ELF-1 (cell line): ENCODE results near the gene ZNF154.
"Not testable (repeated sequence)": the region's sequence is repeated elsewhere in the genome, so short reads cannot be mapped to it uniquely, and the experiment has no call there.

Experiments
- DNase-seq: peaks from one replicate; pipeline ENCODE4 v3.0.0-alpha.2; 2016; ENCODE audit warnings: low read depth, low spot score

Gene ZNF154

DNA sequence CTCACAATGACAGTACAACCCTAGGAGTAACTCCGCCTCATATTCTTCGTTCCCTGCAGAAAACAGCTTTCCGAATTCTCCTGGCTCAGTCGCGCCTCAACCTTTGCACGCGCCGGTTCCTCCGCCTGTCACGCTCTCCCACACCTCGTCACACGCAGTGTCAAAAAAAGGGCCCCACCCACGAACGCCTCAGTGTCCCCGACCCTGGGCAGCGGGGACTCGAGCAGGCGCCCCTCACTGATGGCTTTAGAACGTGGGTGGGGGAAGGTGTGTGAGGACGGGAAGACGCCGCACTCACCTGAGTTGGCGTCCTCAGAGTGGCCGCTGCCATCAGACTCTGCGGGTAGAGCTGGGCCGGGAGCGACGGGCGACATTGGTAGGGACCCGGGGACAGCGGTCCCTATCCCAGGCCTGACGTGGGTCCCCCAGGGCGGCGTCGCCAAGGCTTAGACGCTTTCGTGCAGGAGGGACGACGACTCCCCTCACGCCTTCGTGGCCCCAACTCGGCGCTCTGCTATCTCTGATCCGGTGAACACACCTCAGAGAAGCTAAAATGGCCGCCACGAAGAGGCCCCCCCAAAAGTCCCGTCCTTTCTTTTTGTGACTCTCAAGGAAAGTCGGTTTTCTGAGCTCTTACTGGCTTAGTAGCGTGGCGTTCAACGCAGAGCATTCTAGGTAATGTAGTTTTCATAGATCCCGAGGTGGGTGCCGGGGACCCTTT is at the start of gene ZNF154:
Gene ZNF154 (minus strand): TSS at position 564 of the 721 bp plus-strand sequence. CDS start 233 bp downstream, at position 331.
- peak; percentile 89 for DNase-seq

DNA sequence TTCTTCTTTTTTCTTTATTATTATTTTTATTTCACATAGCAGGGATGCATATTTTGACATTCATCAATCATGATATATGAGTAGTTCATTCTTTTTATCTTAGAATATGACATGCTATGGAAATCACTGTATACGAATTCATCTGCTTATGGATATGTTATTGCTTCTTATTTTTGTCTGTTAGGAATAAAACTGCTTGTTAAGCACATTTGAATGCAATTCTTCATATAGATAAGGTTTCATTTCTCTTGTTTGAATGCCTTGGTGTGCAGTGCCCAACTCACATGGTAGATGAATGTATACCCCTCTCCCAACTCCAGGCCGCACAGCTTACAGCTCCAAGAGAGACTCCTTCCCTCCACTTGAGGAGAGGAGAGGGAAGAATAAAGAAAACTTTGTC is 48.9 kb upstream of the ZNF154 start:
- DNase-seq = no peak

DNA sequence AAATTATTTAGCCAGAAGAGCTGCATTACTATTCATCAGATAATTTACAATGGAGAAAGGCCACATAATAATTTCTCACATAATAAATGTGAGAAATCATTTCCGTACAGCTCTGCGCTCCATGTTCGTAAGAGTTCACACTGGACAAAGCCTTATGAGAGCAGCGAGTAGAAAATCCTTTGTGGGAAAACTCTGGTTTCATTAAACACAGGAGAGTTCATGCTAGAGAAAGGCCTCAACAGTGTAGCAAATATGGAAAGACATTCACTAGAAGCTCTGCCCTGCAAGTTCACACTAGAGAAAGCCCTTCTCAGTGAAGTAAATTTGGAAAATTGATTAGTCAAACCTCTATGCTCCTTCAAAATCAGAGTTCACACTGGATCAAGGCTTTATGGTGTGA is 46.0 kb upstream of the ZNF154 start:
- DNase-seq = no peak

DNA sequence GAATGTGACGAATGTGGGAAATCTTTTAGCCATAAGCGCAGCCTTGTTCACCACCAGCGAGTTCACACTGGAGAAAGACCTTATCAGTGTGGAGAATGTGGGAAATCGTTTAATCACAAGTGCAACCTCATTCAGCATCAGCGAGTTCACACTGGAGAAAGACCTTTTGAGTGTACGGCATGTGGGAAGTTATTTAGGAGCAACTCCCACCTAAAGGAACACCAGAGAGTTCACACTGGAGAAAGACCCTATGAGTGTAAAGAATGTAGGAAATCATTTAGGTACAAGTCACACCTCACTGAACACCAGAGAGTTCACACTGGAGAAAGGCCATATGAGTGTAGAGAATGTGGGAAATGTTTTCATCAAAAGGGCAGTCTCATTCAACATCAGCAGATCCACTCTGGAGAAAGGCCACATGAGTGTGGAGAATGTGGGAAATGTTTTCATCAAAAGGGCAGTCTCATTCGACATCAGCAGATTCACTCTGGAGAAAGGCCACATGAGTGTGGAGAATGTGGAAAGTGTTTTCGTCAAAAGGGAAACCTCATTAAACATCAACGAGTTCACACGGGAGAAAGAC is 45.2 kb upstream of the ZNF154 start:
- no peak for DNase-seq

DNA sequence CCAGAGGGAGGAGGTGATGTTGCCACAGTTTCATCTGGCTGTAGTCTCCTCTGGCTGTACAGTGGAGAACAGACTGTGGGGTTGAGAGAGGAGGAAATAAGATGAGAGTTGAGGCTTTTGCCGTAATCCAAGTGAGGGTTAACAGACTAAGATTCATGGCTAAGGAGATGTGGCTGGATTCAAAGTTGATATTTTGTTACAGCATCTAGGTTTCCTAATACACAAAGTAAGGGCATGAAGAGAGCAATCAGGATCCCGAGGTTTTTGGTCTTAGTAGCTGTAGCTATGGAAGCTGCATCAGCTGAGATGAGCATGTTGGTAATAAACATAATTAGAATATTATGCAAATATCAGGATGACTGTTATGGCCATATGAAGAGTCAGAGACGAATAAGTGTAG is 39.0 kb upstream of the ZNF154 start:
- no peak for DNase-seq

DNA sequence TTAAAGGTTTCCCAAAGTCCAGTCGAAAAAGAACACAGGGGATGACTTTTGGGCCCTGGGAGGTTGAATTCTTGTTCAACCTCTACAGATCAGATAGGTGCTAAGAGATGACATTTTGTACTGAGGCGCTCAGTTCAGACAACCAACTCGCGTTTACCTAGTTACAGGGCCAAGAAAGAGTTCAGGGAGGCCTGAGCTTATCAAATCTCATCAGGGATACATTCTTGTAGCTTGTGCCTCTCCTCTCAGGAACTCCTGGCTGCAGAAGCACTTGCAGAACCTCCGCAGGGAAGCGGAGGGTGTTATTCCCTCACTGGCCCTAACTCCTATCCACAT is 38.4 kb upstream of the ZNF154 start:
- no peak for DNase-seq

DNA sequence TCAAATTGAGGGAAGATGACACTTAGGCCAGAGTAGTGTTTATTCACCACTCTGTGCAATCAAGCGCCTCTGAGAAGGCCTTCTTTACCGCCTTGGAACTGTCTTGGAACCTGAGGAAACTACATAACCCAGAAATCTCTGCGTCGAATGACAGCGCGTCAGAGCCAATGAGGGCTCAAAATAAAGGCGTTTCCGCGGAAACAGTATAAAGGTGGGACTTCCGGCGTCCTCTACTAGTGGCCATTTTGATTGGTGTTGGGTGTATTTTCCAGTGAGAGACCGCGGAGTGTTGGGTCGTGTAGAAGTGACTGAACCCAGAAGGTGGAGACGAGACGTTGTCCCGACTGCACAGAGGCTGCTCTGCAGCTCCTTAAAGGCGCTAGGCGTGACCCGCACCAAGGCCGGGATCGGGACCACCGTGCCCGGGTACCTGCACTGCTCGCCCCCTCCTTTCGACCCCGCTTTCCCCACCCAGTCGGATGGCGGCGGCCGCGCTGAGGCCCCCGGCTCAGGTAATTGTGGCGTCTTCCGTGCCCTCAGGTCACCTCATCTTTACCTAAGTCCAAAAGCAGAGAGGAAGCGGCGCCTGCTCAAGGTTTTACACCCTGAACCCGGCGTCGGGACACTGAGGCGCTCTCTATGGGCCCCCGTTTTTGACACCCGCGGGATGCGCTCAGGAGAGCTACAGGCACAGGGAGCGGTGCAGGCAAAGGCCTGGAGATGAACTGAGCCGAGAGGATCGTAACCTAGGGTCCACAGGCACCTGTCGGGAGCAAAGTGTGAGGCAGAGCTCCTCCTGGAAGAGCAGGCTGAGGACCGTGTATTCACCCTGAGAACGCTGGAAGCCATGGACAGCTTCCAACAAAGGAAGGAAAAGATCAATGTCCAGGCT is 37.8 kb upstream of the ZNF154 start, which contains the start of gene ZNF776:
Gene ZNF776 (plus strand): TSS at position 236 of the 892 bp plus-strand sequence. CDS start 244 bp downstream, at position 480.
- DNase-seq = peak; percentile 91

DNA sequence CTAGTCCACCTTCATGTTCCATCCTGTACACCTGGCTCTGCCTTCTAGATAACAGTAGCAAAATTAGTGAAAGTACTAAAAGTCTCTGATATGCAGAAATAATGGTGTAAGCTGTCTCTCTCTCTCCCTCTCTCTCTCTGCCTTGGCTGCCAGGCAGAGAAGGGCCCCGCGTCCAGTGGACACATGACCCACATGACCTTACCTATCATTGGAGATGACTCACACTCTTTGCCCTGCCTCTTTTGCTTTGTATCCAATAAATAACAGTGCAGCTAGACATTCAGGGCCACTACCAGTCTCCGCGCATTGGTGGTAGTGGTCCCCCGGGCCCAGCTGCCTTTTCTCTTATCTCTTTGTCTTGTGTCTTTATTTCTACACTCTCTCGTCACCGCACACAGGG is 29.8 kb upstream of the ZNF154 start:
- not testable (repeated sequence) for DNase-seq

DNA sequence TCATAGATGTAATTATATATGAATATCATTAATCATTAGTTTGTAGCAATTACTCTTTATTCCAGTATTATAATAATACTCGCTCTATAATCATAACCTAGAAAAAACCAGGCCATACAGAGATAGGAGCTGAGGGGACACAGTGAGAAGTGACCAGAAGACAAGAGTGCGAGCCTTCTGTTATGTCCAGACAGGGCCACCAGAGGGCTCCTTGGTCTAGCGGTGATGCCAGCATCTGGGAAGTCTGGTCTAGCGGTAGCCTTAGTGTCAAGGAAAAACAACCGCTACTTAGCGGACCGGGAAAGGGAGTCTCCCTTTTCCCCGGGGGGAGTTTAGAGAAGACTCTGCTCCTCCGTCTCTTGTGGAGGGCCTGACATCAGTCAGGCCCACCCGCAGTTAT is 29.3 kb upstream of the ZNF154 start:
- peak; percentile 73 for DNase-seq

DNA sequence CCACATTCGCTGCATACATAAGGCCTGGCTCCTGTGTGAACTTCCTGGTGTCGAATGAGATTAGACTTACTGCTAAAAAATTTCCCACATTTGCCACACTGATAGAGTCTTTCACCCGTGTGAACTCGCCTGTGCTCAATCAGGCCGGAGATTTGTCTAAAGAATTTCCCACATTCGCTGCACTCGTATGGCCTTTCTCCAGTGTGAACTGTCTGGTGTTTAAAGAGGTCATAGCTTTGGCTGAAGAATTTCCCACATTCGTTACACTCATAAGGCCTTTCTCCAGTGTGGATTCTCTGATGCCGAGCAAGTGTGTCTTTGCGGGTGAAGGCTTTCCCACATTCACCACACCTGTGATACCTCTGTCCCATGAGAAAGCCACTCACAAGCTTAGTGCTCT is 11.9 kb upstream of the ZNF154 start:
- no peak for DNase-seq

DNA sequence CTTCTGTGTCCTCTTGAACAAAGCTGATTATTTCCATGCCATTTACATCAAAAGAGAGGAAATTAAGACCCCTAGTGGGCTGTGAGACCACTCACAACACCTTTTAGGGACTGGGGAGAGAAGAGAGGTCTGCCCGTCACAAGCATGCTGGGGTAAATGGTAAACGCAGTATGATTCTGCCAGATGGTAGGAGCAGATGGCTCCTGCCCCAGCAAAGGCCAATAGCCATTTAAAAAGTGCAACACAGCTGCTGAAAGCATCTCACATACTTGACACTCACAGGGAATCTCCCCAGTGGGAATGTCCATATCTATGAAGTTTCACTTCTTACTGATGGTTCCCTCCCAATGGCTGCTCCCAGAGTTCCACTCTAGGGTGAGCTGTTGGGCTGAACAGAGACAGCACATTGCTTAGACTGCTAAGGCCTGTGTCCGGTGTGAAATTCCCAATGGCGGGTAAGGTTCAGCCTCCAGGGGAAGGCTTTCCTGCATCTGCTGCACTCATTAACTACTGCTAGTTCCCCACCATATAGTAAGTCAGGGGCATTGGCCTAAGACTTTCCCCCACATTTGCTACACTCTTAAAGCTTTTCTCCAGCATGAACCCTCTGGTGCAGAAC is 11.0 kb upstream of the ZNF154 start:
- DNase-seq = no peak

DNA sequence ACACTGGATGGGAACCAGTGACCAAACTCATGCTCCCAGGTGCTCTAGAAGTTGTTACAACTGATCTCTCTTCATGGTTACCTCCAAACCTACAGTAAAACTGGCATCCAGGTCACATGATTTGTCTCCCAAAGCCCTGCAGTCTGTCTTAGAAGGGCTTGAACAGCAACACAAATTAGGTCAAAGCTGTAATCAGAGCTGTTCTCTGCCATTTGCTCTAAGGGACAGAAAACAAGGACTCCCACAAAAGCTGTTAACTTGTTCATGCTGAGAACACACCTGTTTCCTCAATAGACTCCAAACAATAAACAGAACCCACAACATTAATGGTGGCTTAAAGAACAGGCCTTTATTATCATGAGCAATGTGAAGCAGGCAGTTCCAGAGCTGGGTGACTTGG is 10.4 kb upstream of the ZNF154 start:
- no peak for DNase-seq

DNA sequence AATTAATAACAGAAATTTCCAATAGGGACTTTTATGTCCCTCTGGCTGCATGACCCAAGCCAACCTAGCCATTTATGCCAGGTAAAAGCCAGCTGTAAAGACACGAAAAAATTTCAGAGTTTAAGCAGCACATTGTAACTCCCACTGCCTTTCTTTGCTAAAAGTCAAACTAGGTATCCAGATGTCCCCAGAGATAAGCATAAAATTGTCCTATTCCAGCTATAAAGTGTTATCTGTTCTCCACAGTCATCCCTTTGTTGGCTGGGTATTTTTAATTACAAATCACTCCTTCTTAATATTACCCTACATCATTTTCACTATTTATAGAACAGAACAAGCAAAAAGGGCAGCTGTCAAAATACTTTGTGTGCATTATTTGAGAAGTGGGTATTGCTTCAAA is 3.2 kb upstream of the ZNF154 start:
- no peak for DNase-seq

DNA sequence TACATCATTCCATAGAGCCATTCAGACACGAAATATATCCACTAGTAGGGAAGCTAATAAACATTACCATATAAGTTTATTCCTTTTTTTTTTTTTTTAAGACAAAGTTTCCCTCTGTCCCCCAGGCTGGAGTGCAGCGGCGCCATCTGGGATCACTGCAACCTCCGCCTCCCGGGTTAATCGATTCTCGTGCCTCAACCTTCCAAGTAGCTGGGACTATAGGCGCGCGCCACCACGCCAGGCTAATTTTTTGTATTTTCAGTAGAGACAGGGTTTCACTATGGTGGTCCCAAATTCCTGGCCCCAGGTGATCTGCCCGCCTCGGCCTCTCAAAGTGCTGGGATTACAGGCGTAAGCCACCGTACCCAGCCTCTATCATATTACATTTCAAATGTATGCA is 612 bp upstream of the ZNF154 start:
- DNase-seq = no peak

DNA sequence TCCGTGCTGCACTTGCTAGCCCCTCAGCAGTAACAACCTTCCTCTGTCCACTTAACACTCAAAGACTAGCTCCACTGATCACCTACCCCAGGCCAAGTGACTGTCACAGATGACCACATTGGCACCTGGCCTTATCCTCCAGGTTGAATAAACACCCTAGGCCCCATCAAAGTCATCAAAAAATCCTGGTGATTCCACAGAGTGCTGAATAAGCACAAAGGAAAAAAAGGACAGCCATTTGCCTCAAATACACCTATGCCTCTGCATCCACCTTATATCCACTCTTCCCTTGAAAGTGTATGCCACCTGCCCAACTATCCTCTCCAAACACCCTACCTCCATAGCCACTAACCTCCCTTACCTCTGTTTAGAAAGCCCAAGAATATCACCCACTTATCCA is 2.7 kb downstream of the ZNF154 start:
- no peak for DNase-seq

DNA sequence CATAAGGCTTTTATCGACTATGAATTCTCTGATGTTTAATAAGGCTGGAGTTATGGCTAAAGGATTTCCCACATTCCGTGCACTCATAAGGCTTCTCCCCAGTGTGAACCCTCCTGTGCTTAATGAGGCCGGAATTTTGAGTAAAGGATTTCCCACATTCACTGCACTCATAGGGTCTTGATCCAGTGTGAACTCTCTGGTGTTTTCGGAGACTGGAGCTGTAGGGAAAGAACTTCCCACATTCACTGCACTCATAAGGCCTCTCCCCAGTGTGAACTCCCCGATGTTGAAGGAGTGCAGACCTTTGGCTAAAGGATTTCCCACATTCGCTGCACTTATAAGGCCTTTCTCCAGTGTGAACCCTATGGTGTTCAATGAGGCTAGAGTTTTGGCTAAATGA is 7.4 kb downstream of the ZNF154 start:
- no peak for DNase-seq

DNA sequence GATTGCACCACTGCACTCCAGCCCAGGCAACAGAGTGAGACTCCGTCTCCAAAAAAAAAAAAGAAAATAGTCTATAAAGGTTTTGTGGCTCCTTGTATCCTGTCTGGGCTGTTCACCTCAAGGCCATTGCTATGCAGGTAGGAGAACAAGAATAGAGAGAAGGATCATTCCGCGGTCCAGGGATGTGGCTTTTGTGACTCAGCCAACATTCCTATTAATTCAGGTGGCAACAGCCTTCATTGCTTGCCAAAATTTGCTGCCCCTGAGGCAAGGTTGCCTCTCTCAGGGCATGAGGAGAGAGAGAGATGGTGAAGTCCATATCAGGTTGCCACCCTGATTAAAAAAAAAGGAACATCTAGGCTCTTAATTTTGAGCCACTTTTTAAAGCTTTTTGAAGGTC is 19.3 kb downstream of the ZNF154 start:
- no peak for DNase-seq

DNA sequence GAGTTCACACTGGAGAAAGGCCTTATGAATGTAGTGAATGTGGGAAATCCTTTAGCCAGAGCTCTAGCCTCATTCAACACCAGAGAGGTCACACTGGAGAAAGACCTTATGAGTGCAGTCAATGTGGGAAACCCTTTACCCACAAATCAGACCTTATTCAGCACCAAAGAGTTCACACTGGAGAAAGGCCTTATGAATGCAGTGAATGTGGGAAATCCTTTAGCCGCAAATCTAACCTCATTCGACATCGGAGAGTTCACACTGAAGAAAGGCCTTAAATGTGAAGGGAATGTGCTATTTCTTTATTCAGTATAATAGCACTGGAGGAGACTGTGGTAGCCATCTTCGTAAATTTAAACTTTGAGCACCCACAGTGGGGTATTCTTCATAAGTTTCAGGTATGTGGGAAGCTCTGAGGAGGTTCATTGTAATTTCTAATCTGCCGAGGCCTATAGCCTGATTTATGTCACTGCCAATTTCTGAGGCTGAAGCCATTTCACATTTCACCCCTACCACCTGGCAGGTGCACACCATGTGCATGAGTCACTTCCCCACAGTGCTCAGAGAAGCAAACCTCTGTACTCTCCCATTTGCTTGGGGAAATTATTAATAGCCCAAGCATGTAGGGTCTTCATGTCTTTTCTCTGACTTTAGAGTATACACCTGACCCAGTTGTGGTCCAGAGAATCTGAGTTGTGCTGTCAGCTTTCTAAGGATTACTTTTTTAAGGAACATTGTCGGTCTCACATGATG is 20.8 kb downstream of the ZNF154 start:
- DNase-seq = no peak

DNA sequence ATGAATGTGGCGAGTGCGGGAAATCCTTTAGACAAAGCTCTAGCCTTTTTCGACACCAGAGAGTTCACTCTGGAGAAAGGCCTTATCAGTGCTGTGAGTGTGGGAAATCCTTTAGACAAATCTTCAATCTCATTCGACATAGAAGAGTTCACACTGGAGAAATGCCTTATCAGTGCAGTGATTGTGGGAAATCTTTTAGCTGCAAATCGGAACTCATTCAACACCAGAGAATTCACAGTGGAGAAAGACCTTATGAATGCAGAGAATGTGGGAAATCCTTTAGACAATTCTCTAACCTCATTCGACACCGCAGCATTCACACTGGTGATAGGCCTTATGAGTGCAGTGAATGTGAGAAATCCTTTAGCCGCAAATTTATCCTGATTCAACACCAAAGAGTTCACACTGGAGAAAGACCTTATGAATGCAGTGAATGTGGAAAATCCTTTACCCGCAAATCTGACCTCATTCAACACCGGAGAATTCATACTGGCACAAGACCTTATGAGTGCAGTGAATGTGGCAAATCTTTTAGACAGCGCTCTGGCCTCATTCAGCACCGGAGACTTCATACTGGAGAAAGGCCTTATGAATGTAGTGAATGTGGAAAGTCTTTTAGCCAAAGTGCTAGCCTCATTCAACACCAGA is 21.5 kb downstream of the ZNF154 start:
- no peak for DNase-seq

DNA sequence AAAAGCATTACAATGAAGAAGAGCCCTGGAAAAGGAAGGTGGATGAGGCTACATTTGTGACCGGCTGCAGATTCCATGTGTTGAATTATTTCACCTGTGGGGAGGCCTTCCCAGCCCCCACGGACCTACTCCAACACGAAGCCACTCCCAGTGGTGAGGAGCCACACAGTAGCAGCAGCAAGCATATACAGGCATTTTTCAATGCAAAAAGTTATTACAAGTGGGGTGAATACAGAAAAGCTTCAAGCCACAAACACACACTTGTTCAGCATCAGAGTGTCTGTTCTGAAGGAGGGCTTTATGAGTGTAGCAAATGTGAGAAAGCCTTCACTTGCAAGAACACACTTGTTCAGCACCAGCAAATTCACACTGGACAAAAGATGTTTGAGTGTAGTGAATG is 22.3 kb downstream of the ZNF154 start:
- no peak for DNase-seq

DNA sequence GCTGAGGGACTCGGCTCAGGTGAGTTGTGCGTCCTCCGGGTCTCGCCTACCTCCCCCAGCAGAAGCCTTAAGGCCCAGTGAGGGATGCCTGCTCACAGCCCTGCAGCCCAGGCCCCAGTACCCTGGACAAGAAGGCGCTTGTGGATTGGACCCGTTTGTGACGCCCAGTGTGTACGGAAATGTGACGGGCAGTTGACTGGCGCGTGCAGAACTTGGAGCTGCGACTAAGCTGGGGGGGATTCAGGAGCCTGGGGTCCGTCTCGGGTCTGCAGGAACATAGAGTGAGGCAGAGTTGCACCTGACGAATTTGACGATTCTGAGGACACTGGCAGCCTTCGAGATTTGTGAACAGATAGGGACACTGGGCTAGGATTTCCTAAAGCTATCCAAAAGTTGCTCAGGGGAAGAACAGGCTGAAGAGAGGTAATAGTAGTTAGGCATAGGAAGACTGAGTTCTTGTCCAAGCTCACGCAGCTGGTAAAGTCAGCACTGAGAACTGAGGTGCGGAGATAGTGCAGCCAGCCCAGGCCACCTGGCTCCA is 26.7 kb downstream of the ZNF154 start:
- no peak for DNase-seq
